WI38 (cell line): ENCODE data around the gene KRT81.

Experiments used
- H3K4me3 ChIP-seq: 2 replicates; pipeline ENCODE4 v1.5.1; 2011; ENCODE audit warnings: low read depth, mild to moderate bottlenecking, control low read depth, low read length
- CTCF ChIP-seq: IDR thresholded peaks from 2 replicates; pipeline ENCODE4 v1.5.1; 2012; ENCODE audit warnings: low read depth, mild to moderate bottlenecking, control low read depth, low read length

KRT81 gene

DNA sequence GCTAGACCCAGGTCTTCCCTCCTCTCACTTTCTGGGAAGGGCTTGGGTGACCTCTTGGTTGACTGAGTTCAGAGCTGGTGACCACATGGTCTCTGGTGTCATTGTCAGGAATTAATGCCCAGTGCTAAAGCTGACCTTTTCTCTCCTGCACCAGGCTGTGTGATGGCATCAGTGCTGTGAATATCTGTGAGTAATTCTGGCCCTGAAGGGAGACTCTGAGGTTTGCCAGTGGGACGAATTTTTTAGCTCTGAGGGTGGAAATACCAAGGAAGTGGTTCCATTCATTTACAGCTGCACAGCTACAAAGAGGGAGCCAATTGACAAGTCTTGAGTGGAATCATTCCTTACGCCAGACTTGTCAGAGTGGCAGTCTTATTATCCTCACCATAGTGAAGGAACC, 23.1 kb downstream of the KRT81 start:
- no peak overlapping the region for H3K4me3 ChIP-seq
- TF ChIP-seq CTCF, result no peak

DNA sequence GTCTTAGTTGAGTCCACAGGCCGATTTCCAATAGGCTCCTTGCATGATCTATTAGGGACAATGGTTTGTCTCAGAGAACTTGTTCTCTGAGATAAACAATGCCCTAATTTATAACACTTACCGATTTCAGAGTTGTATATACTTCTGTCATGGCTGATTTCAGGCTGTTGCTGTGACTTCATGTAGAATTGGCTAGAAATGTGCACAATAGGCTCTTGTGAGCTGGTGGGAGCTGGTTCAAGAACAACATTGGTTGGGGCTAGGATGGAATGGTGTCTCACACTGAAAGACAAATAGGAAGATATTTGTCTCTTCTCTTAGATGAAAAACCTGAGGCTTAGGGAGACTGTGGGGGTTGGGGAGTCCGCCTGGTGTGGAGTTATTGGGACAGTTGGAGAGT, 23.6 kb downstream of the KRT81 start:
- H3K4me3 ChIP-seq, result no peak overlapping the region

GRCh38 chr12:52267266-52267665, 24.1 kb downstream of the KRT81 start:
- no peak overlapping the region for H3K4me3 ChIP-seq
- no peak for TF ChIP-seq CTCF

More for the DNA sequence above, 23.6 kb downstream of the KRT81 start:
- no peak for TF ChIP-seq CTCF

GRCh38 chr12:52266514-52266913, 24.8 kb downstream of the KRT81 start:
- H3K4me3 ChIP-seq, result no peak overlapping the region
- TF ChIP-seq CTCF, result no peak

DNA sequence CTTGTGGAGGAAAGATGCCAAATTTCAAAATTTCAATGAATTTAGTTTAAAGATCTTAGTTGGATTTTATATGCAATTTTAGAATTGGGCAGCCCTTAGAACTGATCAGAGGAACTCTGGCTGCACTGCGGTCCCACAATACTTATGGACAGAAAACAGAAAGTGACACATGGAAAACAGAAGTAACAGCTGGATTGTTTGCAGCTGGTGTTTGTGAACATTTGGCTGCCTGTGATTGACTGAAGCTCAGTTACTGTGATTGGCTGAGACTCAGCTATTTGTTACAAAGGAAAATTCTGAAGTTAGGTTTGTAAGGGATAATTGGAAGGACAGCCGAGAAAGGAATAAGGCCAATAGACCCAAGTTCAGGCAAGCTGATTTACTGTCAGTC, 26.9 kb downstream of the KRT81 start:
- no peak overlapping the region for H3K4me3 ChIP-seq
- no peak for TF ChIP-seq CTCF

DNA sequence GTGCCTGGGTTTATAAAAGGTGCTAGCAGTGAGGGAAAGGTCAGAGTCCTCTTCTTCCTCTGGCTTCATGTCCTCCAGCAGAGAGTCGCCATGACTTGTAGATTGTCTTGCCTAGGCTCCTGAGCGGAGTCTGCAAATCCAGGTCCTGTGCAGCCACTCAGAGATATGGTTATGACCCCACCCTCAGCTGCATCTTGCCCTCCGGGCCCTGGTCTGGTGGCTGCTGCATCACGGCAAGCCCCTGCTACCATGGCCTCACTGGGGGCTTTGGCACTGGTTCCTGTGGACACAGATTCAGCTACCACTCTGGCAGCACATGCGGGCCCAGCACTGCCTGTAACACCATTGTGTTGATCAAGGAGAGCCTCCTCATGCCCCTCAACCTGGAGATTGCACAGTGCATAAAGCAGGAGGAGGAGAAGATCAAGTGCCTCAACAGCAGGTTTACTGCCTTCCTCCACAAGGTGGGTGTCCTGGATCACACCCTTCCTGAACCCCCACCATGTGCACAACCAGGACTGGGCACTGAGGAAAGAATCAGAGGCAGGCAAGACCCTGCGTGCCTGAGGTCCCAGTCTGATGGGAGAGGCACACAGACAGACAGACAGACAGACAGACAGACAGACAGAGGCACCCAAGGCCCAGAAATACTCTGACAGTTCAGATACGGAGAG, 27.4 kb downstream of the KRT81 start:
- no peak for TF ChIP-seq CTCF
- H3K4me3 ChIP-seq, result no peak overlapping the region

DNA sequence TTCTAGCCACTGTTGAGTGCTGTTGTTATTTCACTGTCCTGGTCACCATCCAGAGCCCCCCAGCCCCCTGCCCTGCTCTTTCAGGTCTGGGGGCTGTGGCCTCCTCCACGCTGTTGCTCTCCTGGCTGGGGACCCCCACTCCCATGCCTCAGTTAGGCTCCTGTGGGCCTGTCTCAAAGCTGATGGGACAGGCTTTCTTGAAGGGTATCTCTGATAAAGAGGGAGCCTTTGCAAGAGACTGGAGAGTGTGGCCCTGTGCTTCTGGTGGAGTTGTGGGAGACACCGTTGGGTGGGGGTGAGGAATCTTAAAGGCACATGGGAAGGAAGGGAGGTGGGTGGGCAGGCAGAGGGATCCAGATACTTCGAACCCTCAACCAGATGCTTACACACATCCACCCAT, 29.0 kb downstream of the KRT81 start:
- TF ChIP-seq CTCF, result no peak
- no peak overlapping the region for H3K4me3 ChIP-seq
